Endothelial cell of umbilical vein (primary cell): ENCODE data around the gene SPIRE2. TPM values are rescaled to one million over a fixed set of nuclear protein-coding genes. Genes with fewer than 3 reads are reported as not detected.
"Not testable (repeated sequence)": the region's sequence is repeated elsewhere in the genome, so short reads cannot be mapped to it uniquely, and the experiment has no call there.

Source experiments
- BruUV-seq: library from RNA; stranded (reverse); fragments of 400-500 nt; replicated peaks from 2 replicates; lab custom pipeline; 2021; lab: Mats Ljungman, UMichigan
- CTCF ChIA-PET: fragments of 300-600, 350-600 bp; sonication (Branson Sonifier 250); formaldehyde crosslinking; loops from one replicate; lab custom pipeline; 2021; ENCODE audit warnings: antibody characterized with exemption, inconsistent platforms; lab: Charles Lee
- POLR2A ChIA-PET: fragments of 300-600, 350-600 bp; sonication (Branson Sonifier 250); formaldehyde crosslinking; loops from one replicate; lab custom pipeline; 2021; ENCODE audit warnings: antibody characterized with exemption, inconsistent platforms; lab: Charles Lee
- DNase-seq: peaks from one replicate; pipeline ENCODE4 v3.0.0-alpha.2; 2011; ENCODE audit warnings: low read depth, low spot score
- FAIRE-seq: peaks from 2 replicates; lab custom pipeline; 2011; peaks lifted over from hg19 to GRCh38; lab: Jason Lieb, UNC
- H2AFZ ChIP-seq: 2 replicates; pipeline ENCODE4 v1.6.0; 2012; ENCODE audit warnings: low read depth, low read length, control low read depth, inconsistent platforms
- H3K27ac ChIP-seq: 2 replicates; pipeline ENCODE4 v1.5.1; 2011; ENCODE audit warnings: low read depth, mild to moderate bottlenecking, control low read depth, low read length, moderate library complexity; ENCODE audit not compliant: insufficient read depth
- H3K27me3 ChIP-seq, 2 experiments: 2 replicates each; pipeline versions ENCODE4 v1.6.0 to v1.6.1; 2011; ENCODE audit warnings: low read length in 2 of 2, mixed read lengths in 1 of 2; ENCODE audit not compliant: control insufficient read depth in 2 of 2, insufficient read depth in 2 of 2
- H3K36me3 ChIP-seq, 2 experiments: 2 replicates in 1 of 2; 3 replicates in 1 of 2; pipeline ENCODE4 v1.5.1; 2011; ENCODE audit warnings: low read length in 2 of 2, mild to moderate bottlenecking in 1 of 2, moderate library complexity in 1 of 2; ENCODE audit not compliant: control insufficient read depth in 2 of 2, insufficient read depth in 2 of 2; ENCODE audit errors: extremely low read depth in 1 of 2
- H3K4me1 ChIP-seq: 3 replicates; pipeline ENCODE4 v1.5.1; 2011; ENCODE audit warnings: mild to moderate bottlenecking, low read length; ENCODE audit not compliant: control insufficient read depth, insufficient read depth; ENCODE audit errors: extremely low read depth
- H3K4me2 ChIP-seq: 2 replicates; pipeline ENCODE4 v1.6.1; 2011; ENCODE audit warnings: low read length, control low read depth, mixed read lengths; ENCODE audit not compliant: insufficient read depth
- H3K4me3 ChIP-seq, 3 experiments: fragments of 200-600 bp in 1 of 3; sonication (generic), shearing (Covaris generic) in 1 of 3; replicated peaks in 1 of 3; 2 replicates each; pipeline ENCODE4 v1.5.1; 2011 to 2016; ENCODE audit warnings: control low read depth in 3 of 3, low read length in 3 of 3, mild to moderate bottlenecking in 2 of 3, inconsistent platforms in 1 of 3, low read depth in 1 of 3, moderate library complexity in 1 of 3; ENCODE audit not compliant: insufficient read depth in 1 of 3
- H3K79me2 ChIP-seq: 2 replicates; pipeline ENCODE4 v1.6.0; 2012; ENCODE audit warnings: low read length, inconsistent platforms; ENCODE audit not compliant: control insufficient read depth, insufficient read depth
- H3K9ac ChIP-seq: replicated peaks from 2 replicates; pipeline ENCODE3; 2011; ENCODE audit warnings: low read length, control low read depth; ENCODE audit not compliant: insufficient read depth; ENCODE audit errors: extremely low read depth
- H3K9me1 ChIP-seq: replicated peaks from 3 replicates; pipeline ENCODE4 v1.6.0; 2011; ENCODE audit warnings: mild to moderate bottlenecking, low read length; ENCODE audit not compliant: control insufficient read depth, insufficient read depth; ENCODE audit errors: extremely low read depth
- H3K9me3 ChIP-seq: replicated peaks from 2 replicates; pipeline ENCODE4 v1.5.1; 2012; ENCODE audit warnings: low read length, inconsistent platforms; ENCODE audit not compliant: control insufficient read depth, insufficient read depth
- H4K20me1 ChIP-seq: replicated peaks from 2 replicates; pipeline ENCODE3; 2011; ENCODE audit warnings: mild to moderate bottlenecking, low read length; ENCODE audit not compliant: control insufficient read depth, insufficient read depth; ENCODE audit errors: extremely low read depth
- CTCF ChIP-seq, 2 donors: IDR thresholded peaks; 1 replicate in 1 of 2; 2 replicates in 1 of 2; pipeline ENCODE4 v1.5.1; 2011; ENCODE audit warnings: low read length in 2 of 2, mild to moderate bottlenecking in 2 of 2, moderate library complexity in 2 of 2, control low read depth in 1 of 2, inconsistent platforms in 1 of 2, low read depth in 1 of 2; ENCODE audit not compliant: insufficient read depth in 1 of 2; ENCODE audit errors: extremely low read depth in 1 of 2
- EZH2 ChIP-seq: IDR thresholded peaks from 2 replicates; pipeline ENCODE4 v1.6.1; 2012; ENCODE audit warnings: borderline replicate concordance, low read depth, mild to moderate bottlenecking, moderate library complexity, low read length, inconsistent platforms; ENCODE audit not compliant: severe bottlenecking
- FOS ChIP-seq: IDR thresholded peaks from 2 replicates; pipeline ENCODE4 v1.6.1; 2011; ENCODE audit warnings: mild to moderate bottlenecking, low read length, moderate library complexity, borderline replicate concordance; ENCODE audit not compliant: insufficient read depth
- JUN ChIP-seq: IDR thresholded peaks from 2 replicates; pipeline ENCODE4 v1.6.1; 2011; ENCODE audit warnings: borderline replicate concordance, low read depth; ENCODE audit not compliant: insufficient read length, insufficient read depth
- dilution Hi-C: fragments of 300-500 bp; cut with MboI; formaldehyde crosslinking; loops from one replicate; pipeline ENCODE4 v1.15.0; 2019; ENCODE audit warnings: low sequenced_read_pairs; ENCODE audit not compliant: extremely low pct_ligation_motif_present
- intact Hi-C: fragments of 100-400 bp; cut with micrococcal nuclease; formaldehyde crosslinking; loops from one replicate; pipeline ENCODE4 v1.10.0; 2022
- polyA plus RNA-seq, 4 experiments: library from polyadenylated mRNA; depleted of rRNA in 3 of 4; stranded (reverse) in 3 of 4; unstranded in 1 of 4; fragments of >200 nt; gene quantifications; 2 replicates each; pipeline versions ENCODE4 v1.2.1 to v1.2.3, GENCODE V29; 2011 to 2012; ENCODE audit warnings: missing spikeins in 1 of 4
- total RNA-seq: library from RNA; stranded (reverse); gene quantifications from 2 replicates; pipeline ENCODE4 v1.2.3, GENCODE V29; 2021

Gene SPIRE2
- total and polyA plus RNA-seq, 2 donors (not counting 3 experiments of a cell fraction or from before 2014, with no cell fraction given) = 1.2 to 3.1 TPM

- Histone ChIP-seq H3K4me2 (no peak overlapping the region), H3K79me2 (no peaks in the 10 kb centered on the region), H3K9ac (no peak overlapping the region), H3K9me1 (no peaks in the 10 kb centered on the region), H3K4me3 (no peak overlapping the region), H3K36me3 (peaks cover 6 to 15% of the 10 kb centered on the region in 2 experiments), H3K4me1 (peaks cover 17% of the 10 kb centered on the region), H3K27ac (no peak overlapping the region), H3K9me3 (no peaks in the 10 kb centered on the region), H2AFZ (no peak overlapping the region), H4K20me1 (no peaks in the 10 kb centered on the region), H3K27me3 (no peaks in the 10 kb centered on the region)
- dilution Hi-C loops (no loop called here), intact Hi-C loops (no loop called here)
- DNase-seq = no peak
- POLR2A ChIA-PET = interaction anchor here (0.7 kb wide), 1 partner anchor 8 kb away, joined by 5 read pairs; no protein-coding TSS in a partner anchor
- TF ChIP-seq FOS (no peak), JUN (no peak), EZH2 (no peak), CTCF (IDR thresholded peaks at IDR 0.05; ENCODE audit: extremely low read depth in 1 of 2, insufficient read depth in 1 of 2, low read depth in 1 of 2, low read length in 2 of 2) (no peak)
- no peak for FAIRE-seq
- no TSS peak for BruUV-seq
- CTCF ChIA-PET = interaction anchor here (0.7 kb wide), 1 partner anchor 23 kb away, joined by 4 read pairs; no protein-coding TSS in a partner anchor
Measured at GRCh38 chr16:89913408-89914387, 85.4 kb downstream of the SPIRE2 start.

- BruUV-seq, H3K79me2 ChIP-seq, H3K27me3 ChIP-seq, H3K27ac ChIP-seq, CTCF ChIA-PET, H3K9me3 ChIP-seq, FAIRE-seq, H3K9ac ChIP-seq, H3K4me2 ChIP-seq, H3K9me1 ChIP-seq, H4K20me1 ChIP-seq, H2AFZ ChIP-seq, POLR2A ChIA-PET, dilution Hi-C loops, H3K4me3 ChIP-seq, intact Hi-C loops, DNase-seq: not testable (repeated sequence)
- peaks cover 20% of the 10 kb centered on the region for H3K4me1 ChIP-seq
- H3K36me3 ChIP-seq = peaks cover 6 to 12% of the 10 kb centered on the region in 2 experiments
Measured at GRCh38 chr16:89914642-89915285, 86.5 kb downstream of the SPIRE2 start.
